ENCODE measurements around the gene VPS41.
"Not testable (repeated sequence)": the region's sequence is repeated elsewhere in the genome, so short reads cannot be mapped to it uniquely, and the experiment has no call there.

VPS41 gene

DNA sequence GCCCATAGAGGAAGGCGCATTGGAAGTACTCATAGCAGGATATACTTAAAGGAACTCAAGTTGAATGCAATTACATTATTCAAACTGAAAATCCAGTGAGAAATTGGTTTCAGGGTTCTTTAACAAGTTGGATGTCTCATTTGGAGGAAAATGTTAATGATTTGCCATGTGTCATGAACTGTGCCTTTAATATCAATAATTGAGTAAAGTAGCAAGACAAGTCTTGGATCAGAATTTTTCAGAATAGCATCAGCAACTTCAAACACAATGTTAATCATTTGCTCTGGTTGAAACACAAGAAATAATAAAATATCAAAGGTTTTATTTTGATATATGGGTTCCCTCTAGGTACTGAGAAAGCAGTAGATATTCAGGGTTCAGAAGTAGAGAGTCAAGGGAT, 44.2 kb upstream of the VPS41 start:
- TF ChIP-seq EZH2phosphoT487 (IDR thresholded peaks at IDR 0.05; ENCODE audit: borderline replicate concordance): no peak
- TF ChIP-seq, protein P1, sequence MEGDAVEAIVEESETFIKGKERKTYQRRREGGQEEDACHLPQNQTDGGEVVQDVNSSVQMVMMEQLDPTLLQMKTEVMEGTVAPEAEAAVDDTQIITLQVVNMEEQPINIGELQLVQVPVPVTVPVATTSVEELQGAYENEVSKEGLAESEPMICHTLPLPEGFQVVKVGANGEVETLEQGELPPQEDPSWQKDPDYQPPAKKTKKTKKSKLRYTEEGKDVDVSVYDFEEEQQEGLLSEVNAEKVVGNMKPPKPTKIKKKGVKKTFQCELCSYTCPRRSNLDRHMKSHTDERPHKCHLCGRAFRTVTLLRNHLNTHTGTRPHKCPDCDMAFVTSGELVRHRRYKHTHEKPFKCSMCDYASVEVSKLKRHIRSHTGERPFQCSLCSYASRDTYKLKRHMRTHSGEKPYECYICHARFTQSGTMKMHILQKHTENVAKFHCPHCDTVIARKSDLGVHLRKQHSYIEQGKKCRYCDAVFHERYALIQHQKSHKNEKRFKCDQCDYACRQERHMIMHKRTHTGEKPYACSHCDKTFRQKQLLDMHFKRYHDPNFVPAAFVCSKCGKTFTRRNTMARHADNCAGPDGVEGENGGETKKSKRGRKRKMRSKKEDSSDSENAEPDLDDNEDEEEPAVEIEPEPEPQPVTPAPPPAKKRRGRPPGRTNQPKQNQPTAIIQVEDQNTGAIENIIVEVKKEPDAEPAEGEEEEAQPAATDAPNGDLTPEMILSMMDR (conservative IDR thresholded peaks at IDR 0.05; ENCODE audit: low read length): no peak
- Histone ChIP-seq H3K4me2 (ENCODE audit: low read depth, low read length, poor library complexity, severe bottlenecking) (no peak overlapping the region), H3K4me3 (ENCODE audit: low read length, poor library complexity, severe bottlenecking) (no peak overlapping the region), H3K9ac (ENCODE audit: low read depth, low read length, poor library complexity, severe bottlenecking) (no peak overlapping the region), H3K9me2 (replicated peaks; ENCODE audit: low read depth, low read length) (no peaks in the 10 kb centered on the region), H3K27me3 (ENCODE audit: insufficient read depth, low read length, poor library complexity, severe bottlenecking) (no peaks in the 10 kb centered on the region), H3K79me2 (ENCODE audit: insufficient read depth, low read length) (no peaks in the 10 kb centered on the region), H3K9me3 (ENCODE audit: insufficient read depth, low read depth, low read length) (no peaks in the 10 kb centered on the region), H3F3A (ENCODE audit: low read depth) (no peaks in the 10 kb centered on the region), H3K36me3 (ENCODE audit: insufficient read depth, low read length) (no peaks in the 10 kb centered on the region), H4K20me1 (ENCODE audit: insufficient read depth, low read length, poor library complexity, severe bottlenecking) (no peaks in the 10 kb centered on the region), H2AFZ (ENCODE audit: low read length) (no peak overlapping the region), H3K4me1 (ENCODE audit: insufficient read depth, low read length, poor library complexity, severe bottlenecking) (no peaks in the 10 kb centered on the region)

DNA sequence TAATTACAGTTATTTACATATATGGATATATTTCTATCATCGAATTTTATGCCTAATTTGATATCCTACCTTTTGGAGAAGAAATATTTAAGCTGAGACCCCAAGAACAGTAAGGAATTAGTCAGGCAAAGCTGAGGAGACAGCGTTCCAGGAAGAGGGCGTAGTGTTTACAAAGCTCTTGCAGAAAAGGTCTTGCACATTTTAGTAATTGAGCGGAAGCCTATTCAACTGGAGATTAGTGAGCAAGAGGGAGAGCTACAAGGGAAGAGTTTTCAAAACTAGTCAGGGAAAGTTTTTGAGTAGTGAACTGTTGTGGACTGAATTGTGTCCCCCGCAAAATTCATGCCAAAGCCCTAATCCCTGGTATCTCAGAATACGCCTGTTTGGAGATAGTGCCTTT, 42.2 kb upstream of the VPS41 start:
- no peaks in the 10 kb centered on the region for H3K36me3 ChIP-seq (ENCODE audit: insufficient read depth, low read length)
- TF ChIP-seq EZH2phosphoT487 (IDR thresholded peaks at IDR 0.05; ENCODE audit: borderline replicate concordance): no peak
- TF ChIP-seq, protein P1 (conservative IDR thresholded peaks at IDR 0.05; ENCODE audit: low read length): no peak
- H4K20me1 ChIP-seq (ENCODE audit: insufficient read depth, low read length, poor library complexity, severe bottlenecking): no peaks in the 10 kb centered on the region

DNA sequence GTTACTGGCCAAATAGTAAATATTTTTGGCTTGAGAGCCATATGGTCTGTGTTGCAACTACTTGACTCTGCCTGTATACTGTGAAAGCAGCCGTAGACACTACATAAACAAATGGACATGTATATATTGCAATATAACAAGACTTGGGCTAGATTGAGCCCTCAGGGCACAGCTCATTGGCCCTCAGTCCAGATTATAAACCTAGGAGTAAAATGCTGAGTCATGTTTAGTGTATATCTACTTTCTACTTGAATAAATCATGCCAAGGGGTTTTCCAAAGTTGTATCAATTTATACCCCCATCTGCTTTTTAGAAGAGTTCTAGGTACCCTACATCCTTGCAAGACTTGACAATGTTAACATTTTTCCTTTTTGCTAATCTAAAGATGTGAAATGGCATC, 41.3 kb upstream of the VPS41 start:
- Histone ChIP-seq H3K27me3 (ENCODE audit: insufficient read depth, low read length, poor library complexity, severe bottlenecking) (no peaks in the 10 kb centered on the region), H3K9me3 (ENCODE audit: insufficient read depth, low read depth, low read length) (no peaks in the 10 kb centered on the region), H4K20me1 (ENCODE audit: insufficient read depth, low read length, poor library complexity, severe bottlenecking) (no peaks in the 10 kb centered on the region), H3K9ac (ENCODE audit: low read depth, low read length, poor library complexity, severe bottlenecking) (no peak overlapping the region), H3K4me1 (ENCODE audit: insufficient read depth, low read length, poor library complexity, severe bottlenecking) (no peaks in the 10 kb centered on the region), H3K36me3 (ENCODE audit: insufficient read depth, low read length) (no peaks in the 10 kb centered on the region), H3K79me2 (ENCODE audit: insufficient read depth, low read length) (no peaks in the 10 kb centered on the region), H3F3A (ENCODE audit: low read depth) (no peaks in the 10 kb centered on the region), H2AFZ (ENCODE audit: low read length) (no peak overlapping the region), H3K4me2 (ENCODE audit: low read depth, low read length, poor library complexity, severe bottlenecking) (no peak overlapping the region), H3K9me2 (replicated peaks; ENCODE audit: low read depth, low read length) (no peaks in the 10 kb centered on the region), H3K4me3 (ENCODE audit: low read length, poor library complexity, severe bottlenecking) (no peak overlapping the region)
- no peak for TF ChIP-seq EZH2phosphoT487 (IDR thresholded peaks at IDR 0.05; ENCODE audit: borderline replicate concordance)
- TF ChIP-seq, protein P1 (conservative IDR thresholded peaks at IDR 0.05; ENCODE audit: low read length): no peak

More for the DNA sequence above, 42.2 kb upstream of the VPS41 start:
- no peak overlapping the region for H2AFZ ChIP-seq (ENCODE audit: low read length)
- no peak overlapping the region for H3K4me3 ChIP-seq (ENCODE audit: low read length, poor library complexity, severe bottlenecking)
- H3K9ac ChIP-seq (ENCODE audit: low read depth, low read length, poor library complexity, severe bottlenecking): no peak overlapping the region
- no peaks in the 10 kb centered on the region for H3K9me3 ChIP-seq (ENCODE audit: insufficient read depth, low read depth, low read length)
- no peaks in the 10 kb centered on the region for H3K27me3 ChIP-seq (ENCODE audit: insufficient read depth, low read length, poor library complexity, severe bottlenecking)
- no peaks in the 10 kb centered on the region for H3K9me2 ChIP-seq (replicated peaks; ENCODE audit: low read depth, low read length)
- H3K4me1 ChIP-seq (ENCODE audit: insufficient read depth, low read length, poor library complexity, severe bottlenecking): no peaks in the 10 kb centered on the region
- H3F3A ChIP-seq (ENCODE audit: low read depth): no peaks in the 10 kb centered on the region
- no peaks in the 10 kb centered on the region for H3K79me2 ChIP-seq (ENCODE audit: insufficient read depth, low read length)
- H3K4me2 ChIP-seq (ENCODE audit: low read depth, low read length, poor library complexity, severe bottlenecking): no peak overlapping the region

DNA sequence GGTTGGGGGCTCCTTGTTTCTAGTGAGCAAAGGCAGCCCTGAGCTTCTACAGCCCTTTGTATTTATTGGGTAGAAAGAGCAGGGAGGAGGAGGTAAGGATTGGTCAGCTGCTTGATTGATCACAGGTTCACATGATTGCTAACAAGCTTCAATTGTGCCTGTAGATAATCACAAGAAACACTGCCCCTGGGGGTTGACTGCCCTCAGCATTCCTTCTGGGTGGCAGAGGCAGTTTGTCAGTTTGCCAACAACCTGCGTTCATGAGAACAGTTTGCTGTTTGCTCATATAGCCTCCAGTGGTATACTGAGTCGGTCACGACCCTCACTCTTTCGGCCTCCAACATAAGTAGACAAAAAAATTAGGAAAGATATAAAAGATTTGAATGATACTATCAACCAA, 38.5 kb upstream of the VPS41 start:
- not testable (repeated sequence) for H3K4me2 ChIP-seq (ENCODE audit: low read depth, low read length, poor library complexity, severe bottlenecking); H3K9me3 ChIP-seq (ENCODE audit: insufficient read depth, low read depth, low read length); H3K36me3 ChIP-seq (ENCODE audit: insufficient read depth, low read length); H3K9ac ChIP-seq (ENCODE audit: low read depth, low read length, poor library complexity, severe bottlenecking); H3K79me2 ChIP-seq (ENCODE audit: insufficient read depth, low read length); H3F3A ChIP-seq (ENCODE audit: low read depth); H3K9me2 ChIP-seq (replicated peaks; ENCODE audit: low read depth, low read length); H3K27me3 ChIP-seq (ENCODE audit: insufficient read depth, low read length, poor library complexity, severe bottlenecking); H4K20me1 ChIP-seq (ENCODE audit: insufficient read depth, low read length, poor library complexity, severe bottlenecking); H2AFZ ChIP-seq (ENCODE audit: low read length); H3K4me1 ChIP-seq (ENCODE audit: insufficient read depth, low read length, poor library complexity, severe bottlenecking); H3K4me3 ChIP-seq (ENCODE audit: low read length, poor library complexity, severe bottlenecking)

Measured in Loucy (cell line).